ENCODE measurements around the gene NPR1.
A peak's percentile ranks its signal among the peaks of the same experiment; 100 is the strongest.

Gene NPR1

DNA sequence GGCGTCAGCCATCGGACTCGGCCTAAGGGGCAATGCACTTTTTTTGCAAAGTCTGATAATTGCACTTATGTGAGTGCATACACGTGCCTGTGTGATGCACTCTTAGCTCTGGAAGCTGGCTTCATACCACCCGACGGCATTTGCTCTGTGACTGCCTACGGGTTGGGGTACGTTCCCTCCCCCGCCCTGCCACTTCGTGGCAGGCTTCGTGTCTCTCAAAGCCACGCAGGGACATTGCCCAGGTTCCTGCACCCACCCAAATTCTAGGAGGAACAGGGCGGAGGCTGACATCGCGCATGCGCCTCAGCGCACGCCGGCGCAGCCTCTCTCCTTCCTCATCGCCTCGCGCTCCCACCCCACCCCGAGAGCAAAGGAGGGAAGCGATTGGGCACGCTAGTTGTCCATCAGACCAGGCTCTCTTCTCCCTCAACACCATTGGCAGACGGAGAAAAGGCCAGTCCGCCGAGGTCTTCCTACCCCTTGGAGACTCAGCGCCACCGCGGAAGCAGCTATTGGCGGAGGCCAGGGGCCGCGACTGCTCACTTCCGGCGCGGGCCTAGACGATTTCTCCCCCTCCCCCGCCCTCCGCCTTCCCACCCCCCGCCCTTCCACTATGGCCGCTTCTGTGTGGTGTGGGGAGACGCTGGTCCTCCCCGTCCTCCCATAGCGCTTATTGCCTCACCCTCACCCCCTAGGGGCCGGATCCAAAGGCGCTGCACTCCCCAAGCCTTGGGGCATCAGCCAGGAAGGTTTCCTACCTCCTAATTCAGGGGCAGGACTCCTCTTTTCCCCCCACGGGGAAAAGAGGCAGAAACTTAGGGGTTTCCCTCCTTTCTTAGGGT lies 49.2 kb downstream of the NPR1 start, which contains the start of gene INTS3:
Gene INTS3, plus strand, starts transcription at position 588 of the 842 bp plus-strand sequence. CDS start 585 bp downstream, outside the sequence.
- DNase-seq (ENCODE audit: low spot score): peak; percentile 100

DNA sequence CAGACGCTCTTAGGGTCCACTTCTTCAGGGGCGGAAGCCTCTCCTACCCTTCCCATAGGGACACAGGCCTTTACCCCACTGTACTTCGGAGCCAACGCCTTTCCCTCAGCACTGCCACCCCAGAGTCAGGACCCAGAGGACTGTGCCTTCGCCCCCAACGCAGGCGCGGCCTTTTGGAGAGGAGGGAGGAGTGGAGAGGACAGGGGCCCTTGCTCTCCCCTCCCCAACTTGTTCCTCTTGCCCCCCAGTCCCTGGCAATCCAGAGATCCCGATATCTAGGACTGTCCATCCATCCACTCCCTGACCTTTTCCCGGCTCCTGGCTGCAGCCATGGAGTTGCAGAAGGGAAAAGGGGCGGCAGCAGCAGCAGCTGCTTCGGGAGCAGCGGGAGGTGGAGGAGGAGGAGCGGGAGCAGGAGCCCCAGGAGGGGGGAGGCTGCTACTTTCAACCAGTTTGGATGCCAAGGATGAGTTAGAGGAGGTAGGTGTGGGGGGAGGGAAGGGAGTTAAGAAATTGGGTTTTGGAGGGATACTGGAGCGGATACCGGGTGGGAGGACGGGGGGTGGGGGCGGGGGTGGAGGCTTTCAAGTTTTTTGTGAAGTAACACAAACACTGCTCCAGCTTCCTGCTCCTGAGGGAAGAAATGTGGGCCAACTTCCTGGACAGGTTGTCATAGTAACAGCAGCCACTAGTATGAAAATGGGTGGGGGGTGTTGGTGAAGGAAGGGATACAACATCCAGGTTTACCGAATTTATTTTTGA lies 50.0 kb downstream of the NPR1 start:
- peak; percentile 46 for DNase-seq (ENCODE audit: low spot score)

GRCh38 chr1:153730468-153730988 lies 52.0 kb downstream of the NPR1 start:
- DNase-seq (ENCODE audit: low spot score): no peak

DNA sequence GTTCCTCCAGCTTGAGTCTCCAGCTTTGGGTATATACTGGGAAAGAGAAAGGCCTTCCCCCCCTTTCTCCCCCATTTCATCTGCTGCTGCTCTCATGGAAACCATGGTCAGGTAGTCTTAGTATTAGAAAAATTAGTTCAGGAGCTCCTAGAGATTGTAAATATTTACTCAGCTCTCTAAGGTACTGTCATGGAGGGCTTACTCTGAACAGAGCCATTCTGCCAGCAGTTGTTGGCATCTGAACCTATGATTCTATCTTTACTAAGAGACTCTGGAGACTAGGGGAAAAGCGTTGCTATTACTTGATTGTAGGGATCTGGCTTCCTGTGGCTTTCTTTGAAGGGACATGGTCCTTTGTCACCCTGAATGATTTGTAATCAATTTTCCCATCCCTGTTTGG lies 55.5 kb downstream of the NPR1 start:
- DNase-seq (ENCODE audit: low spot score): no peak

- DNase-seq (ENCODE audit: low spot score): no peak
These were observed 56.1 kb downstream of the NPR1 start for GRCh38 chr1:153734396-153735089.

DNA sequence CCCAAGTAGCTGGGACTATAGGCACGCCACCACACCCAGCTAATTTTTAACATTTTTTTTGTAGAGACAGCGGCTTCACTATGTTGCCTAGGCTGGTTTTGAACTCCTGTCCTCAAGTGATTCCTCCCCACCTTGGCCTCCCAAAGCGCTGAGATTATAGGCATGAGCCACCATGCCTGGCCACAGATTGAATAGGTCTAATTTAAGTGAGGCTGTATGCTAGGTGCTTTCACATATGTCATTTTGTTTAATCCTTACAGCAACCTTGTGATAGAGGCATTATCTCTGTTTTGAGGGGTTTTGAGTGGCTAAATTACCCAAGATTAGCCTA lies 56.6 kb downstream of the NPR1 start:
- no peak for DNase-seq (ENCODE audit: low spot score)

DNA sequence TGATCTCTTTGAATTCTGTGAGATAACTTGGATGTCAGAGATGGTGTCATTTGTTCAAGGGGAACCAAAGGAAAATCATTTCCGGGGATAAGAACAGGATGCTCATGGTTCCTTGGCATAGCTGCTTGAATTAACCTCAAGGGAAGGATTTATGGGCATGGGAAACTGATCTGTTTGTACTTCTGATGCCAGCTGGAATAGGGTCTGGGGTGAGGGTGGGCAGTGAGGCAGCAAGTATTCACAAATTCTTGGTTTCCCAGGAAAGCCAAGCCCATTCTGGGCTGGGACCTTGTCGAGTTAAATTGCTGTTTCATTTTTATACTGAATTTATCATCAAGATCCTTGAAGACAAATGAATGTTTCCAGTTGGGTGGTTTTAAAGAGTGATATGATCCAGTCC lies 63.5 kb downstream of the NPR1 start:
- DNase-seq (ENCODE audit: low spot score): no peak

GRCh38 chr1:153742411-153743142 lies 64.1 kb downstream of the NPR1 start:
- no peak for DNase-seq (ENCODE audit: low spot score)

Data from hepatic stellate cell (primary cell).